ENCODE results near the gene AURKB.
"Not testable (repeated sequence)": the region's sequence is repeated elsewhere in the genome, so short reads cannot be mapped to it uniquely, and the experiment has no call there.

The AURKB gene

DNA sequence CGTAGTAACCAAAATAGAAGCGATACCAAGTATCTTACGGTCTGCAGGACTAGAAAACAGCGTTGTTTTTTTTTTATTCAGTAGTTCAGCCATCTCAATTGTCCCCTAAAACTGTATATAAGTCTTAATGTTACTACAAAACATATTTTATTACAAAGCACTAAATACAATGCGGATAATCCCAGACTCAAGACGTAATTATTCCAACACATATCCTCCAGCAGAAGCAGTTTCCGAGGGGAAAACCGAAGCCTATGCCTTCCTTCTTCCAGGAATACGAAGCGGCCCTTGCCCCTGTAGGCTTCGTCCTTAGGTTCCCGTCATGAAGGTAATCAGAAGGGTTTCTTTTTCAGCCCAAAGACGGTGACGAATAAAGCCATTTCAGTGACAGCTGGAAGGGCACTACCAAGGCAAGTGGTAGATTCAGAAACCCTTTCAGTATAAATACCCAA lies 36.5 kb downstream of the AURKB start:
- peaks cover 3% of the 10 kb centered on the region for H3K27me3 Mint-ChIP-seq (ENCODE audit: low read depth, poor library complexity)
- peak overlapping the region; percentile 90 for H3K4me3 Mint-ChIP-seq
- H3K9me3 Mint-ChIP-seq = no peaks in the 10 kb centered on the region
- DNase-seq = no peak
- TF ChIP-seq, protein P1, sequence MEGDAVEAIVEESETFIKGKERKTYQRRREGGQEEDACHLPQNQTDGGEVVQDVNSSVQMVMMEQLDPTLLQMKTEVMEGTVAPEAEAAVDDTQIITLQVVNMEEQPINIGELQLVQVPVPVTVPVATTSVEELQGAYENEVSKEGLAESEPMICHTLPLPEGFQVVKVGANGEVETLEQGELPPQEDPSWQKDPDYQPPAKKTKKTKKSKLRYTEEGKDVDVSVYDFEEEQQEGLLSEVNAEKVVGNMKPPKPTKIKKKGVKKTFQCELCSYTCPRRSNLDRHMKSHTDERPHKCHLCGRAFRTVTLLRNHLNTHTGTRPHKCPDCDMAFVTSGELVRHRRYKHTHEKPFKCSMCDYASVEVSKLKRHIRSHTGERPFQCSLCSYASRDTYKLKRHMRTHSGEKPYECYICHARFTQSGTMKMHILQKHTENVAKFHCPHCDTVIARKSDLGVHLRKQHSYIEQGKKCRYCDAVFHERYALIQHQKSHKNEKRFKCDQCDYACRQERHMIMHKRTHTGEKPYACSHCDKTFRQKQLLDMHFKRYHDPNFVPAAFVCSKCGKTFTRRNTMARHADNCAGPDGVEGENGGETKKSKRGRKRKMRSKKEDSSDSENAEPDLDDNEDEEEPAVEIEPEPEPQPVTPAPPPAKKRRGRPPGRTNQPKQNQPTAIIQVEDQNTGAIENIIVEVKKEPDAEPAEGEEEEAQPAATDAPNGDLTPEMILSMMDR (IDR thresholded peaks at IDR 0.05) = no peak
- peaks cover 48% of the 10 kb centered on the region for H3K4me1 Mint-ChIP-seq
- H3K36me3 Mint-ChIP-seq (ENCODE audit: low read depth) = no peaks in the 10 kb centered on the region
- peak overlapping the region; percentile 100 for H3K27ac Mint-ChIP-seq

DNA sequence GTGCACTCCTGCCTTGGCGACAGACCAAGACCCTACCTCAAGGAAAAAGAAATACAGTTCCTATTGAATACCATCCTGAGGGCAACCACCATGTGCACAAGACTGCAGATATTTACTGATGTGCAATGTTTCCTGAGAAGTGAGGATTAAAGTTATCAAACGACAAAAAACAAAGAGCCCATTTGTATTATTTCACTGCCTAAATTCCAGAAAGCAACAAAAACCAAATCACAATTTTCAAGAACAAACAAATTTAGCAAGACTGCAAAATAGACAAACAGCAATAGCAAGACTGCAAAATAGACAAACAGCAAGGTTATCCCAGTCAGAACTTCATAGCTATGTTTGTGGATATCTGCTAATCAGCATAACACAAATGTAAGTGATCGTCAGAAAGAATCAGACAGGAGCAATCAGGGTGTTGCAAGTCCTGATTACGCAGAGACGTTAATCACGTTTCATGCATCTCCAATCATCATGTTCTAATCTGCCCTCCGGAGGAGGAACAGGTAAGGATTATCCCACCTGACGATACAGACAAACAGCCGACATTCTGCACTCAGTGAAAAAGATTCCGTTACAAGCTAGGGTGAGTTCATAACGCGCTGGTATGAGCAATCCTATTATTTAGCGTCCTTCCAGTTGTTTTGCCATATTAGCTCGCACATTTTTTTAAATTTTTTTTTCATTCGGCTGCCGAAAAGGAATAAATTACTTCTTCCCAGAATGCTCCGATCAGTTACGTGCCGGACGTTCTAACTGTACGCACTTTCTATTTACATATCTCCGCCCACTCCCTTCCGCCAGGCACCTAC lies 37.1 kb downstream of the AURKB start:
- Mint-ChIP-seq H3K4me3 (peak overlapping the region; percentile 90), H3K9me3 (no peaks in the 10 kb centered on the region), H3K27ac (peak overlapping the region; percentile 100), H3K36me3 (ENCODE audit: low read depth) (no peaks in the 10 kb centered on the region), H3K4me1 (peaks cover 48% of the 10 kb centered on the region), H3K27me3 (ENCODE audit: low read depth, poor library complexity) (peaks cover 3% of the 10 kb centered on the region)
- TF ChIP-seq, protein P1 (IDR thresholded peaks at IDR 0.05) = no peak
- peak; percentile 65 for DNase-seq

DNA sequence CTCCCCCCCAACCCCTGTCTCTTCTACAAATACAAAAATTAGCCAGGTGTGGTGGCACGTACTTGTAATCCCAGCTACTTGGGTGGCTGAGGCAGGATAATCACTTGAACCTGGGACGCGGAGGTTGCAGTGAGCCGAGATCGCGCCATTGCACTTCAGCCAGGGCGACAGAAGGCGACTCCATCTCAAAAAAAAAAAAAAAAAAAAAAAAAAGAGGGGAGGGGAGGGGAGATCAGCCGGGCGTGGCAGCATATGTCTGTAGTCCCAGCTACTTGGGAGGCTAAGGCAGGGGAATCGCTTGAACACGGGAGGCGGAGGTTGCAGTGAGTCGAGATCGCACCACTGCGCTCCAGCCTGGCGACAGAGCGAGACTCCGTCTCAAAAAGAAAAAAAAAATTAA lies 40.2 kb downstream of the AURKB start:
- H3K4me1 Mint-ChIP-seq = peaks cover 26% of the 10 kb centered on the region
- H3K27me3 Mint-ChIP-seq (ENCODE audit: low read depth, poor library complexity); H3K27ac Mint-ChIP-seq; H3K9me3 Mint-ChIP-seq; H3K4me3 Mint-ChIP-seq; H3K36me3 Mint-ChIP-seq (ENCODE audit: low read depth); DNase-seq: not testable (repeated sequence)

DNA sequence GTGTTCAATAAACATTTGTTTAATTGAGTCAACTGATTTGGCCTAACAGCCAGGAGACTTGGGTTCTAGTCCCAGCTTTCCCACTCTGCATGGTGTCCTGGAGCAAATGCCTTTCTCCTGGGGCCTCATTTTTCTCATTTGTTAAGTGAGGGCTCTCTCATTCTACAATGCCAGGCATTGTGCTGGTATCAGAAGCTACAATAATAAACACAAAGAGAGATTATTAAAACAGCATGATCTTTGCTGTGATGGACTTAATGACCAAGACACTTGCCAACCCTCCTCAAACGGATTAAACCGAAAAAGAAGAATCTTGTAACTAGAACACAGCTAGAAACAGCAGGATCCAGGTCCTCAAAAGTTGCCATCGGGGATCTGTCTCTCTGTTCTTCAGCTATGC lies 42.8 kb downstream of the AURKB start:
- H3K4me3 Mint-ChIP-seq = no peak overlapping the region
- TF ChIP-seq, protein P1 (IDR thresholded peaks at IDR 0.05) = no peak
- peaks cover 32% of the 10 kb centered on the region for H3K4me1 Mint-ChIP-seq
- peaks cover 3% of the 10 kb centered on the region for H3K27me3 Mint-ChIP-seq (ENCODE audit: low read depth, poor library complexity)
- no peak for DNase-seq
- H3K9me3 Mint-ChIP-seq = no peaks in the 10 kb centered on the region
- H3K36me3 Mint-ChIP-seq (ENCODE audit: low read depth) = no peaks in the 10 kb centered on the region
- H3K27ac Mint-ChIP-seq = no peak overlapping the region

DNA sequence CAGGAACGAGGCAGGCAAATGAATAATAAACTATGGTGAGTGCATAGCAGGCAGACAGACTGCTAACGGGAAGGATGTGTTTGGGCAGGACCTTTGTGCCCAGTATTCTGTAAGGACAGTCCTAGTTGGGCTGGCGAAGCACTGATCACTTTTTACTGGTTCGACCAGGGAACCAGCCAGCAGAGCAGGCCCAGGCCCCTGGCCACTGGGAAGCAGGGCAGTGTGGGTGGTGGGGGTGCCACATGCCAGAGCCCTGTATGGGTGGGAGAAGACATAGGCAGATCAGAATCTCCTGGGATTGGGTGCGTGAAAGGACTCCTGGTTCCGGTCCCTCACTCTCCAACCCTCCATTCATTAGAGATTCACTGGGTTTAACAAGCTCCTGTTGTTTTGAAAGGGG lies 43.6 kb downstream of the AURKB start:
- Mint-ChIP-seq H3K9me3 (no peaks in the 10 kb centered on the region), H3K4me3 (no peak overlapping the region), H3K4me1 (peaks cover 30% of the 10 kb centered on the region), H3K27ac (no peak overlapping the region), H3K36me3 (ENCODE audit: low read depth) (no peaks in the 10 kb centered on the region), H3K27me3 (ENCODE audit: low read depth, poor library complexity) (peaks cover 3% of the 10 kb centered on the region)
- DNase-seq = no peak
- TF ChIP-seq, protein P1 (IDR thresholded peaks at IDR 0.05) = no peak

DNA sequence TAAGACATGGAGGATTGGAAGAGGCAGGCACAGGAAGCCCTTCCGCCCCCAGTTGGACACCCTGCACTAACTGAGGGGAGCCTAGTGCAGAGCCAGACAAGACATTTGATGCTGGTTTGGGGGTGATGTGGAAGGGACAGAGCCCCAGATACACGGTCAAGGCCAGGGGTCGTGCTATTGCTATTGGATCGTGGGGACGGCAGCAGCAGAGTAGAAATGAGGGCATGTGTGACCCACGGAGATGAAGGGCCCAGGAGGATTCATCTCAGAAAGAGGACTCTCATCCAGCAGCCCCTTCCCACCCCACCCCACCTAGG lies 45.6 kb downstream of the AURKB start:
- TF ChIP-seq, protein P1 (IDR thresholded peaks at IDR 0.05) = no peak
- Mint-ChIP-seq H3K36me3 (ENCODE audit: low read depth) (peaks cover 8% of the 10 kb centered on the region), H3K27ac (peak overlapping the region; percentile 37), H3K4me1 (peaks cover 45% of the 10 kb centered on the region), H3K27me3 (ENCODE audit: low read depth, poor library complexity) (peaks cover 3% of the 10 kb centered on the region), H3K9me3 (no peaks in the 10 kb centered on the region), H3K4me3 (peak overlapping the region; percentile 89)
- DNase-seq = no peak
